Body of pancreas (tissue), 4 donors: ENCODE results near the gene MYO7B.

ENCODE experiments used
- POLR2A ChIP-seq, 3 donors: fragments of 450-650 bp; IDR thresholded peaks; one replicate each; pipeline ENCODE4 v1.6.1; 2016; ENCODE audit warnings: antibody characterized with exemption in 3 of 3, mild to moderate bottlenecking in 2 of 3
- TF ChIP-seq, protein P1 (sequence below), 7 experiments: fragments of 450-650 bp in 4 of 7; fragments of 200-600 bp in 3 of 7; sonication (generic) in 3 of 7; IDR thresholded peaks; one replicate each; pipeline ENCODE4 v1.5.1; 2016 to 2019; ENCODE audit warnings: antibody characterized with exemption in 7 of 7

DNA sequence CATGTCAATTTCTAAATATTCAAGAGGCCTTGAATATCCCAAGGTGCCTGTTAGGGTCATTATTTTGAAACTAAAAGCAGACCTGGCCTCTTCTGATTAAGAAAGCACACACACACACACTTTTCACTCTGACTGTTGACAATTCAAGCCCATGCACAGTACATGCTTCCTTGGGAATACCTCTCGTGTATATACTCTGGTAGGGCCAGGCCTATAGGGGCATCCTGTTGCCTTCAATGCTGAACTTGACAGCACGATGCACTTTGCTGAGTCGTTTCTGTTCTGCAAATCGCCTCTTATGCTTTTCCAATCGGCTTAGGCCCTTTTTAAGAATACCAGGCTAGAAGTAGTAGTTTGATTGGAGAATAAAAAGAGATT lies 49.8 kb upstream of the MYO7B start:
- no peak for TF ChIP-seq POLR2A (IDR thresholded peaks at IDR 0.05)
- TF ChIP-seq, protein P1, sequence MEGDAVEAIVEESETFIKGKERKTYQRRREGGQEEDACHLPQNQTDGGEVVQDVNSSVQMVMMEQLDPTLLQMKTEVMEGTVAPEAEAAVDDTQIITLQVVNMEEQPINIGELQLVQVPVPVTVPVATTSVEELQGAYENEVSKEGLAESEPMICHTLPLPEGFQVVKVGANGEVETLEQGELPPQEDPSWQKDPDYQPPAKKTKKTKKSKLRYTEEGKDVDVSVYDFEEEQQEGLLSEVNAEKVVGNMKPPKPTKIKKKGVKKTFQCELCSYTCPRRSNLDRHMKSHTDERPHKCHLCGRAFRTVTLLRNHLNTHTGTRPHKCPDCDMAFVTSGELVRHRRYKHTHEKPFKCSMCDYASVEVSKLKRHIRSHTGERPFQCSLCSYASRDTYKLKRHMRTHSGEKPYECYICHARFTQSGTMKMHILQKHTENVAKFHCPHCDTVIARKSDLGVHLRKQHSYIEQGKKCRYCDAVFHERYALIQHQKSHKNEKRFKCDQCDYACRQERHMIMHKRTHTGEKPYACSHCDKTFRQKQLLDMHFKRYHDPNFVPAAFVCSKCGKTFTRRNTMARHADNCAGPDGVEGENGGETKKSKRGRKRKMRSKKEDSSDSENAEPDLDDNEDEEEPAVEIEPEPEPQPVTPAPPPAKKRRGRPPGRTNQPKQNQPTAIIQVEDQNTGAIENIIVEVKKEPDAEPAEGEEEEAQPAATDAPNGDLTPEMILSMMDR (IDR thresholded peaks at IDR 0.05), result no peak
